ENCODE results near the gene SRGAP3.

SRGAP3 gene

DNA sequence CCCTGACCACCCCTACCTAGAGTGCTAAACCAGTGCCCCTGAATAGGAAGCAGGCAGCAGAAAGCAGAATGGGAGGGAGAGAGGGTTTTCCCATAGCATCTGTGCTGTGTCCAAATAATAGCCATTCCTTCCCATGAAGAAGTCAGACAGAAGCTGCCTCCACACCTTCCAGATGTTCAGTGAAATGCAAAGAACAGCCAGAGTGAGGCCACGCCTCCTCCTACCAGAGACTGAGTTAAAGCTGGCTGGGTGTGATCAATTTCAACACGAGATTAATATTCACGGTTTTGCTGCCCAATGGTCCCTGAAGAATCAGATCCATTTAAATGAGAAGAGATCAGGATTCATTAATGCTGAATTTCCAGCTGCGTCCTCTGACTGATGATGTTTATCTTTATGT, 111.8 kb downstream of the SRGAP3 start:
- no peak for DNase-seq

DNA sequence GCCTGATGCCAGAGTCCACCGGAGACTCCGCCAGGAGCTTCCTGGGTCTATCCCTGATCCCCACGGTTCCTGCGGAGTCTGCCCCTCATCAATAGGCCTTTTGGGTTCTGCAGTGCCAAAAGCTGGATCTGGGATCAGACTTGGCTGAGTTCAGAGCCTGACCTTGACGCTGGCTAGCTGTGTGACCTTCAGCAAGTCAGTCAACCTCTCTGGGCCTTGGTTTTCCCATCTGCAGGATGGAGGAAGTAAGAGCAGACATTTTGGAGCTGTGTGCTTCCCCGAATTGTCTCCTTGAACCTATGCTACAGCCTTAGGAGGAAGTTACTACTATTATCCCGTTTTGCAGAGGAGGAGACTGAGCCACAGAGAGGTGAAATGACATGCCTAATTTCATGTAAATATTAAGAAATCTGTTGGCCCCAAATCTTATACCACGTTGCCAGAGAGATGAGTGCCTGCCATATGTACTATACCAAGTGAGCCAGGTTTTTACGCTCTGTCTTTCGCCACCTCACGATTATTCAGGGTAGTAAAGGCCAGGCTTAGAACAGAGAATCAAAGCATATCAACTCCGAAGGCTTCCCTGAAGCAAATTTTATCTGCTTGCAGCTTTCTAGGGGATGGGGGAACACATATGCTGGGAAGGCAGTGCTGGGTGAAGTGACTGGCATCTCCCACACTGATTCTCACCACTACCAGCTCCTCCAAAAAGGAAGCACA, 112.5 kb downstream of the SRGAP3 start:
- DNase-seq: no peak

DNA sequence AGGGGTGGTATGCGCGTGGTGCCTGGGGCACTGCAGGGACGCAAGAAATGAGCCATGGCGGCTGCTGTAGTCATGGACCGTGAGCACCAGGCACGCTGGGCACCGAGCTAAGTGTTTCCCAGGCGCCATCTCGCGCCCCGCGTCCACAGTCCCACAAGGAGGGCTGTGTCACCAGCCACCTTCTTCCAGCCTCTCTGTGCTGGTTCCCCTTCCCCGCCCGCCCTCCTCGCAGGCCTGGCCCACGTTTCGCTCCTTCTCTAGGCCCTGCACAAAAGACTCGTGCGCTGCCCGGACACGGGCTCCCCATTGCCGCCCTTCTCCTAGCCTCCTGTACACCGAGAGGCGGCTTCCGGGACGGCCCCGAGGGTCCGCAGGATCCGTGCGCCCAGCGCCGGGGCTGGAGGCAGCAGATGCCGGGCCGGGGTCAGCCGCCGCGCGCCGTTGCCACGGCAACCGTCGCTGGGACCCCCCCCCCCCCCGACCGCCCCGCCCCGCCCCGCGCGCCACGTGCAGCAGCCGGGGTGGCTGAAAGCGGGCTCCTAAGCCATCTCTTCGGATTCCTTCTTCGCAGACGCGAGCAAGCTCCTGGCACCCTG, 113.4 kb downstream of the SRGAP3 start:
- DNase-seq: no peak

DNA sequence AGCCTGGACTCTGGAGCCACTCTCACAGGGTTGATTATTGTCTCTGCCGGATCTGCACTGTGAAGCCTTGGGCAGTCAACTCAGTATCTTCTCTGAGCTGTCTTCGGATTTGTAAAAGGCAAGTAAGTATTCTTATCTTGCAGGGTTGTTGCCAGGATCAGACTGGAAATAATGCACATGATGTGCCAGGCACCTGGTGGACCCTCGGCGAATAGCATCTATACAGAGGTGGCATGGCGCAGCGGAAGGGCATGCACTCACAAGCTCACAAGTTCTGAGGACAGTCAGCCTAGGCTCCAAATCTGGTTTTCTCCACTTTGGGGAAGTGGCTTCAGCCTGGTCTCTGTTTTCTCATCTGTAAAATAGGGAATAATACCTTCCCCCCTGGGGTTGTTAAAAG, 113.9 kb downstream of the SRGAP3 start:
- DNase-seq: no peak

DNA sequence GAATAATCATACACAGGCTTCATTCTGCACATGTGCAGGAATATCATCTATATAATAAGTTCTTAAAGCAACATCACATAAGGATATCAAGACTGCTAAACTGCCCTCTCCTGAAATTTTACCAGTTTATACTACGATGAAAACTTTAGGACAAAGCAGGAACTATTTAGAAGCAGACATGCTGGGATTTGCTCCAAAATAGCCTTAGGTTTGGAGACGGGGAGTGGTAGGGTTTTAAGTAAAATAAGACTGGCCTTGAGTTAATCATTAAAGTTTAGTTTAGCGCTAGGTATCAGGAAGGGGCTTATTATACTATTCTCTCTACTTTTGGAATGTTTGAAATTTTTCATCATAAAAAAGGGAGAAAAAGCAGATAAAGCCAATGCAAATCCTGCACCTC, 115.8 kb downstream of the SRGAP3 start:
- DNase-seq: no peak

DNA sequence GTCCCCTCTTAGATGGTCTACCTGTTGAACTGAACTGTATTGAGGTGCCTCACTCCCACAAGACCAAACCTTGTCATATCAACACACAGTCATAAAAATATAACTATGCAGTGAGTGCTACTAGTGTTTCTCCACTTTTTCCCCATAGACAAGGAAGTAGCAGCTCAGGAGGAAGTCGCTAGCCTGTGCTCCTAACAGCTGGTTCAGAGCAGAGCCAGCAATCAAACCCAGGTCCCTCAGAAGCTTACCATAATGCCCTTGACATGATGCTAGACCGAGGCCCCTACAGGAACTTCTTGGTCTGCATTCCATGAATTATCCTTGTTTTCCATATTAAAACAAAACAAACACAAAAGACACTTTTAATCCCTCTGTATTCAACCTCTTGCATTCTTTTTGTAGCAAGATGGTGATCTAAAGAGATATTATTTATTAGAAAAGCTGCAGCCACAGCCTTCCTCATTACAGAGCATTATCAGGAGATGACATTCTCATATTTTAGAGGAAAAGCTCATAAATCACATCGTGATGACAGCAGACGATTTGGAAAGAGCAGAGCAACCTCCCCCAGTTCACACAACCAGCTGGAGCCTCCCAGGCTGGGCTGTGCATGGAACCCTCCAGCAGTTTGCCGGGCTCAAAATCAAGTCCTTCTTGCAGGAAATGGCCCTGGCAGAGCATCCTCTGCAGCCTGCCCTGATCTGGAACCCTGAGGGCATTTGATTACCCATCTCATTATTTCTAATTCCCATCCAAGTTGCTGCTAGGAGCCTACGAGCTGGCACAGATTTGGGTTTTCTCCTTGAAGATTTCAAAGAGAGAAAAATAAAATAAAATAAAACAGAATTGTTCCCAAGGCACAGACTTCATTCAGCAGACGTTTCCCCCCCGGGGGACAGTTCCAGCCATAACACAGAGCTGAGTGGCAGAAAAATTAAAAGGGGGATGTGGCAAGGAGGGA, 118.8 kb downstream of the SRGAP3 start:
- no peak for DNase-seq

DNA sequence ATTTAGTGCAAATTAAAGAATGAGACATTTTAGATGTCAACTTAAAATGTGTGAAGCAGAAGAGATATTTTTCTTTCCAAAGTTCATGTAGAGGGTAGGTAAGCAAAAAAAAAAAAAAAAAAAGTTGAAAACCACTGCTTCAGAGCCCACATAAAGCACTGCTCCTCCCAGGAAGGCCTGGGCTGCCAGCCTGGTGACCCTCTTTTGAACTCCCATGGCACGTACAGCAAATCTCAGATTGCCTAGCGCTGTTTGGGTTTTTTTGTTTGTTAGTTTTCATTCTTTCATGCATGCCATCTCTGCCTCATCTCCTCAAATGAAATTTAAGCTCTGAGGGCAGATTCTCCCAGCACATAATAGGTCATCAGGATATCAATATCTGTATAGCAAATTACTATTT, 120.1 kb downstream of the SRGAP3 start:
- DNase-seq: no peak

DNA sequence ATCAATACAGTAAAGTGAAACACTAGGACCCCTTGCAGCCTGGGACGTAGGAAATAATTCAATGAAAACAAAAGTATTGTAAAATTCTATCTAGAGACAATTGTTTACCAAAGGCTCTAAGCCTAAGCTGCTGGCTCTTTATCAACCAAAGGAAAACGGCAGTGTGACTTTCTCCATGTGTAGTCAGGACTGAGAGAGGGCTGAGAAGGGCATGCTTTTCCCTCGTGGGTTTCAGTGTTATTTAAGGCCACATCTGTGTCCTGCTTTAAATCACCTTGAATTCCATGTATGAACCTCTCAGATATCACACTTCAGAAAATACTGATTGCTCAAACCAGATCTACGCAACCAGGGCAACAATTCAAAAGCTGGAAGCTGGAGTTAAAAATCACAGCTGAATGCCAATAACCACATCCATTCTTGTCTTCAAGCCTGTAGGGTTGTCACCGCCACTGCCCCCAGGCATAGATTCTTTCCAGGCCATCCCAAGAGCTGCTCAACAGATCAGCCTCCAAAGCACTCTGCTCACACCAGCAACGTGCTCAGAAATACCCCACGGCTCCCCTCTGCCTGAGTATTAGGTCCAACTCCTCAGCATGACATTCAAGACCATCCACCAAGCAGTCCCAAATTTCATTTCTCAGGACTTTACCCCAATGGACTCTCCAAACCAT, 124.0 kb downstream of the SRGAP3 start:
- DNase-seq: no peak

DNA sequence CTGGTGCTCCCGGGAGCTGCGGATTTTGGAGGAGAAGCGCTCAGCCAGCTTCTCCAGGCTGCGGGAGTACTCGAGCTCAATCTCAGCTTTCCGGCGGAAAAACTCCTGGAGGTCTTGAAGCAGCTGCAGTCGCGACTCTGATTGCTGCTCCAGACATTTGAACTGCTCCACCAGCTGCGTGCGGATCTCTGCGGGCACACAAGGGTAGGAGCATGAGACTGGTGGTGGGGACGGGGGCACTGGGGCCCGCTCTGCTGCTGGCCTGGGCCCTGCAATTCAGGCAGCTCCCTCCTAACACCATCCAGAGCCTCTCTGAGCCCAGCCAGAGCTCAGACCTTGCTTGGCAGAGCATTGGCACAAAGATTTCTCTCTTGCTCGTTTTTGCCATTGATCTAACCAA, 124.7 kb downstream of the SRGAP3 start:
- no peak for DNase-seq

DNA sequence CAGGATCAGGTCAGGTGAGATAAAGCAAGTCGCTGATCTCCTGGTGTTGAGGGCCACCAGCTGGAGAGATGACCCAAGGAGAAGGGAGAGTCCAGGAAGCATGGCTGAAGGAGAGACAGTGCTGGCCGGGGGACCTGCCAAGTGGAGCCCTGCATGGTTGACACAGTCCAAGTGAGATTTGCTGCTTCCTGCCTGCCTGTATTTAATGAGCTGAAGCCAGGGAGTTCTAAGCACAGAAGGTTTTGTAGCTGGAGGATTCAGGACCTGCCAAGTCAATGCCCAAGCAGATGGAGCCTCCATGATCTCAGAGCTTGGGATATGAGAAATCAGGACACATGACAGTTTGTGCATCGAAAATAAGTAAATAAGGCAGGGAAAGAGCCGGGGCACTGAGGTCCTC, 125.6 kb downstream of the SRGAP3 start:
- no peak for DNase-seq

DNA sequence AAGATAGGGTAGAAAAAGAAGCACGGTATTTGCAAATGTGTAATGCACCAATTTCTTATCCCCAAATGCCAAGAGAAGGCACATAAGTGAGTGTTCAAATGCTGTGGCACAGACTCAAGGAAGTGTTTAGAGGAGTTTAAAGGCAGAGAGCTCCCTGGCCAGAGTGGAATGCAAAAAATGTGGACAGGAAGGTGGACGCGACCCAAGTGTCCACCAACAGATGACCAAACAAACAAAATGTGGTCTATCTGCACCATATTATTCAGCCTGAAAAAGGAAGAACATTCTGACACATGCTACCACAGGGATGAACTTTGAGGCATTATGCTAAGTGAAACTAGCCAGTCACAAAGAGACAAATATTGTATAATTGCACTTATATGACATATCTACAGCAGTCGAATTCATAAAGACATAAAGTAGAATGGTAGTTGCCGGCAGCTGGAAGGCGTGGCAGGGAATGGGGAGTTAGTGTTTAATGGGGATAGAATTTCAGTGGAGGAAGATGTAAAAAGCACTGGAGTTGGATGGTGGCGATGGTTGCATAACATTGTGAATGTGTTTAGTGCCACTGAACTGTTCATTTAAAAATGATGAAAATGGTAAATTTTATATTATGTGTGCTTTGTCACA, 126.6 kb downstream of the SRGAP3 start:
- DNase-seq: no peak

DNA sequence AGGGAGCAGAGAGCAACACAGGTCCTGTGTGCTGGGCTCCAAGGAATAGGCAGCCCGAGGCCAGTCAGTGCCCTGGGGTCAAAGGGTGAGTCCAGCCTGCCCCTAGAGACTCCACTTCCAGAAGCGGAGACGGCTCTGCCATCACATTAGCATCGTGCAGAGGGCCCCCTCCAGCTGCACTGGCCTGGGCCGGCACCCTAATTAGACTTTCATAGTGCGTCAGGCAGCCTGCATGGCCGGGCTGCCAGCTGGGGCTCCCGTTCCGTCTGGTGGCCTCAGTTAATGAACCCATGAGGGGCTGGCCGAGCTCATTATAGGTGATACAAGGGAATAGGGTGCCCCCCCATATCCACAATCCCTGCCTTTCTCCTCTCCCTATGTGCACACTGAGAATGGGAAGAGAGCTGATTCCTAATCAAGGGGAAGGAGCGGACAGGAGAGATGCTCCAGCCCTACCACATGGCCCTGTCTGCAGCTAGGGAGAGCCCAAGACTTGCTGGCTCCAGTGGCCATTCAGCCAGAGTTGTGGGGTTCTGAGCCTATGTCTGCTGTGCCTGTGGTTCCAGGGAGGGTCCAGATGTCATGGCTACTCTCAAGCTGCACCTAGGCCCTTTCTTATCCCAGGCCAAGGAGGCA, 128.0 kb downstream of the SRGAP3 start:
- no peak for DNase-seq

DNA sequence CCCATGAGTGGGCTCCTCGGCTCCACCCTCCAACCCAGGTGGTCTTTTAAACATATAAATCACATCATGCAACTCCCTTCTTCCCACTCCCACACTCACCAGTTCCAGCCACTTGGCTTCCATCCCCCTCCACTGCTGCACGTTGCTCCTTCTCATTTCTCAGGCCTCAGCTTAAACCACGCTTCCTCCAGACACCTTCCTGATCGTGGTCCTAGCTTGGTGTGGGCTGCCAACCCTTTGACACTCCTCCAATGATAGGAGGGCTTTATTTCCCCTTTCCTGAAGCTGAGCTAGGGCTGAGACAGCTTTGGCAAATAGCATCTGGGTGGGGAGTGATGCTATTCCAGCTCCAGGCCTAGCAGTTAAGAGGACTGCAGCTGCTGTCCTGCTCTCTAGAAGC, 130.1 kb downstream of the SRGAP3 start:
- no peak for DNase-seq

DNA sequence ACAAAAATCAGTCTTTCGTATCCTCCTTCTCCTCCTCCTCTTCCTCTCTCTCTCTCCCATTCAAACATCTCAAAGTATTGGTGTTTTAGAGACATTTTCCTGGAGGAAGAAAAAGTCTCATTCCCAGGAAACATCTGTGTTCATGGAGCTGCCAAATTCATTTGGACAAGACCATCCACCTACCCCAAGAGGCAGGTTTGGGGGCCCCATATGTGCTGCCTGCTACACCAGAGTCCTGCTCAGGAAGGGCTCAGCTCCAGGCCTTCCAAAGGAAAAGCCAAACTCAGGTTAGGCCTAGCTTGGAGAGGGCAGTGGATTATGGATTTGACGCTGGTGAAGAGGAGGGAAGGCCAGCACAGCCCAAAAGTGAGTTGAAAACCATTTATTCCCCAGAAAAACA, 131.2 kb downstream of the SRGAP3 start:
- no peak for DNase-seq

DNA sequence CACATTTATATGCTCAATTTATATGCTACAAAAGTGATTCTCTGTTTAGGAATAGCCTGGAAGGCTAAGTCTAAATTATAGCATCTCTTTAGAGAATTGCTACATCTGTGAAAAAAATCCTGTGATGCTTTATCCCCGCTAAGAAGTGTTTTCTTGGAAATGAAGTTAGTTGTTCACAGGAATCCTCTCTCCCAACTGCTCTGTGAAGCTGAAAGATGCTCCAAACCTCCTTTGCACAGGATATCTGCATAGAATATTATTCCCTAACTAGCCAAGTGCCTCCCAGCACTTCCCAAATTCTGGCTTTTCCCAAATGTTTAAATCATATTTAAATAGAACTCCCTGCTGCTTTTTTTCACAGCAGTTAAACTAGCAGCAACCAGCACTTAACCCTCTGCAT, 132.2 kb downstream of the SRGAP3 start:
- no peak for DNase-seq

DNA sequence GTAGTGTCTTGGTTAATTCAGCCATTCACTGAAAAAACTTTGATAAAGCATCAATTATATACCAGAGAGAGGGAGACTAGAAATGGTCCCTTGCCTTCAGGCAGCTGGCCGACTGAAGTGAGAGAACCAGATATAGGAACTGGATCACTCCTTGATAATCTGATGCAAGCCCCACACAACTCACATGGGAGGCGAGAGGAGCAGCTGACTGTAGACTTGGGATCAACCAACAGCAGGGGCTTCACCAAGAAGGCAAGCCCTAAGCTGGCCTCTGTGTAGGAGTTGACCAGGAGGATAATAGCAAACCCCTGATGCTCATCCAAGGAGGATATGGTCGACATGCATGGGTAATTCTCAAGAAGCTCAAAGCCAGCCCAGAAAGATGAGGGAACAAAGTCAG, 133.1 kb downstream of the SRGAP3 start:
- DNase-seq: no peak

DNA sequence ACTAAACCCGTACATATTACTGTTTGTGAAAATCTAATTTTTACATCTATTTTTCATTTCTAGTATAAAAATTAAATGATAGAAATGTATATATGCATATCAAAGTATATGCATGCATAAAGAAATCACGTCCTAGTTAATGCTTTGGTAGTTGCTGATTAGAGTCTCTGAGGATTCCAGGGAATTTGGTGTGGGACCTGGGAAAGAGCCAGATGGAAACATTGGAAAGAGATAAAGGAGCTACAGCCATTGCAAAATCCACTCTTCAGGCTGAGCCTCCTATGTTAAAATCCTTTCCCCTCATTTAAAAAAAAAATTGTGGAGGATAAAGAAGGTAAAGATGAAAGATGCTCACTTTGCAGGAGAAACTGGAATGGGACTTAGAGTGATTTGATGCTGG, 134.1 kb downstream of the SRGAP3 start:
- DNase-seq: no peak

DNA sequence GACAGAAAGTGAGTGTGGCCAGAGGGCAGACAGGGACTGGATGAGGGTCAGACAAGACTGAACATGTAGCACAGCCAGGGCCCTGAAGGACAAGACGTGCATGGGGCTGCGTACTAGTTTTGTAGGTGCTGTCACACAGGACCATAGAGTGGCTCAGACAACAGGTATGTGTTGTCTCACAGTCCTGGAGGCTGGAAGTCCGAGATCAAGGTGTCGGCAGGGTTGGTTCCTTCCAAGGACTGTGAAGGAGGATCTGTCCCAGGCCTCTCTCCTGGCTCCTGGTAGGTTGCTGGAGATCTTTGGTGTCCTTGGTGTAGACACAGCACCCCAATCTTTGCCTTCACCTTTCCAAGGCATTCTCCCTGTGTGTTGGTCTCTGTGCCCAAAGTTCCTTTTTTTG, 136.4 kb downstream of the SRGAP3 start:
- no peak for DNase-seq

DNA sequence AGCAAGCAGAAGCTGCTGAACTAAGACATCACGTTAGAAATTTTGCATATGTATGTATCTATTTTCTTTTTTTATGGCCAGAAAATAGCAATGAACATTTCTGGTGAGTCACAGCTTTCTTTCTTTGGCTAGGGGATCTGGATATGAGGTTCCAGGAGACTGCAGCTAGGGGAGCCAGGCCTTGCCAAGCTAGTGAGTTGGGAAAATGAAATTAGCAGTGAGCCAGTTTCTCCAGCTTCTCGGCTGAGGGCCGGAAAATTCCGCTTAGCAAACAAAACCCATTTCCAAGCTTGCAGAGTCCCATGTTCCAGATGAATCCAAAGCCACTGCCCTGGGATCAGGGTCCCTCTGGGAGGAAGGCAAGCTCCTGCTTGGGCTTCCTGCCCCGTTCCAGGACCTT, 137.6 kb downstream of the SRGAP3 start:
- DNase-seq: no peak

DNA sequence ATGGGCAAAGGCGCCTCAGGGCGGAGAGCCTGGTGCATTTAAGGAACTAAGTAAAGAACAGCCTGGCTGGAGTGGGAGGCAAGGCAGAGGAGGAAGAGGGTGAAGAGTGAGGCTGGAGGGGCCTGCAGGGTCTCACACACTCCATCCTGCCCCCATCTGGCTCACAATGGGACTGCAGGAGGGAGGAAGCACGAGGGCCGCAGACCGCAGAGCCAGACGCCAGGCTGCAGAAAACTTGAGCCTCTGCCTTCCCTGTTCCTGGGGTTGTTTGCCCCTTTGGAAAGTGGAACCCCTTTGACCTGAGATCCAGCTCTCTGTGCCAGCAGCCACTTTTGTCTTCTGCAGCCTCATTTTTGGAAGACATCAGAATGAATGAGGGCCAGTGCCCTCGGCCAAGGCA, 138.0 kb downstream of the SRGAP3 start:
- DNase-seq: no peak

DNA sequence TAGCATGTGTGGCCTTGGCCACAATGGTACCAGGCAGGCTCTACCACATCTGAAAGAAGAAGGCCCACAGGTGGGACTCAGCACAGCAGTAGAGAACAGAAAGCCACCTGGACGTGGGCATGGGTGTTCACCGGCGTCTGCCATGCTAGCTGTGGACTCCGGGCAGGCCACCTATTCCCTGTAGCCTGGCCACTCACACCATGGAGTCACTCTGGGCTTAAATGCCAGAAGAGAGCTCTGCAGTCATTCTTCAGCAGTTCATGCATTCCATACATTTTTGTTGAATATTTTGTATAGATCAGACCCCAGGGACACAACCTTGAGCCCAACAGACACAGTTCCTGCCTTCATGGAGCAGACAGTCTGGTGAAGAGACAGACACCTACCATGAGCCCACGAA, 138.6 kb downstream of the SRGAP3 start:
- no peak for DNase-seq

DNA sequence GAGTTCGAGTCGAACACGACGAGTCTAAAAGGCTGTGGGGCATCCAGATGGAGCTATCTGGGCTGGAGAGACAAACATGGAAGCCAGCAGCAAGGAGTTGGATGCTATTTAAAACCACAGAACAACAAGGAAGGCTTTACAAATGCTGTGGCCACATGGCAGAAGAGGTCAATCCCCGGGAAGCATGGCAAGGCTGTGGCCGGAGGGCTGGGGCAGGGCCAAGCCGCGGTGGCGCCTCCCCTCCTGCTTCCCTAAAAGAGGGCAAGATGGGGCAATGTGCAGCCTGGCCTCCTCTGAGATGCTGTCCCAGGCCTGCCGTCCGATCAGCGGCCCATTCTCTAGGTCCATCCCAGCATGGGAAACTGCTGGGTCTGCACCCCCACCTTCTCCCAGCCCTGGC, 139.1 kb downstream of the SRGAP3 start:
- DNase-seq: no peak

DNA sequence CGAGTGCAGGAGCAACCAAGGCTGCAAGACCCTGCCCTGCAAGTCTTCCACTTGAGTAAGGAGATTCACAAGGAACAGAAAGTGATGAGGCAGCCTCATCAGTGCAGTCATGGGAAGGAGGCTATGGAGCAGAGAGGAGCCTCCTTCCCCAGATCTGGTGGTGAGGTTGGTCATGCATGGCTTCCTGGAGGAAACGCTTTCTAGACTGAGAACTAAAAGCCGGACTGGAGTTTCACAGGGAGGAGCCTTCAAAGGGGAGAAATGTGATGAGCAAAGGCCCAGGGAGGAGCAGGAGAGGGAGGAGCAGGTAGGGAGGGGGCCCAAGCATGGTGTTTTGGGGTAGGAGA, 139.9 kb downstream of the SRGAP3 start:
- no peak for DNase-seq
